Smooth muscle cell (in vitro differentiated cells): ENCODE data around the gene CMTM8. TPM values are rescaled to one million over a fixed set of nuclear protein-coding genes. Genes with fewer than 3 reads are reported as not detected.
"Not testable (repeated sequence)": the region's sequence is repeated elsewhere in the genome, so short reads cannot be mapped to it uniquely, and the experiment has no call there.

Source experiments
- DNase-seq: peaks from one replicate; lab custom pipeline; 2025; ENCODE audit not compliant: unreplicated experiment; lab: John Stamatoyannopoulos, UW
- H2AFZ ChIP-seq: fragments of 200-600 bp; sonication (generic); 2 replicates; pipeline ENCODE4 v1.6.0; 2016; ENCODE audit warnings: antibody characterized with exemption, low read depth, mild to moderate bottlenecking
- H3F3A ChIP-seq: fragments of 200-600 bp; sonication (generic); 2 replicates; pipeline ENCODE4 v1.6.0; 2017; ENCODE audit warnings: antibody characterized with exemption, low read depth
- H3K27ac ChIP-seq: fragments of 200-600 bp; sonication (generic); 2 replicates; pipeline ENCODE4 v1.5.1; 2016; ENCODE audit warnings: low read depth, mild to moderate bottlenecking
- H3K27me3 ChIP-seq: fragments of 200-600 bp; sonication (generic); 2 replicates; pipeline ENCODE4 v1.6.1; 2016; ENCODE audit warnings: low read depth, mild to moderate bottlenecking
- H3K36me3 ChIP-seq: fragments of 200-600 bp; sonication (generic); 2 replicates; pipeline ENCODE4 v1.5.1; 2016; ENCODE audit warnings: low read depth
- H3K4me1 ChIP-seq: fragments of 200-600 bp; sonication (generic); 2 replicates; pipeline ENCODE4 v1.5.1; 2016; ENCODE audit warnings: low read depth
- H3K4me2 ChIP-seq: fragments of 200-600 bp; sonication (generic); 2 replicates; pipeline ENCODE4 v1.6.0; 2016; ENCODE audit warnings: mild to moderate bottlenecking
- H3K4me3 ChIP-seq: fragments of 200-600 bp; sonication (generic); 2 replicates; pipeline ENCODE4 v1.5.1; 2016; ENCODE audit warnings: mild to moderate bottlenecking
- H3K79me2 ChIP-seq: fragments of 200-600 bp; sonication (generic); 2 replicates; pipeline ENCODE4 v1.6.0; 2016; ENCODE audit warnings: low read depth, mild to moderate bottlenecking
- H3K9ac ChIP-seq: fragments of 200-600 bp; sonication (generic); 2 replicates; pipeline ENCODE4 v1.6.0; 2016; ENCODE audit warnings: low read depth
- H3K9me3 ChIP-seq: fragments of 200-600 bp; sonication (generic); replicated peaks from 2 replicates; pipeline ENCODE4 v1.5.1; 2016; ENCODE audit warnings: low read depth
- H4K20me1 ChIP-seq: fragments of 200-600 bp; sonication (generic); 2 replicates; pipeline ENCODE4 v1.6.0; 2016; ENCODE audit warnings: low read depth
- WGBS: methylation state at CpG from one replicate; pipeline ENCODE4 v1.1.7; 2016; ENCODE audit warnings: low lambda C conversion rate; 5-methylcytosine and 5-hydroxymethylcytosine counted together
- polyA plus RNA-seq: library from polyadenylated mRNA; unstranded; fragments of >200 nt; fragmentation: Nextera tagmentation; extraction: Ambion mirVana; gene quantifications from 2 replicates; pipeline ENCODE4 v1.2.1, GENCODE V29; 2016
- total RNA-seq: library from RNA; depleted of rRNA; stranded (reverse); fragments of >200 nt; gene quantifications from 2 replicates; pipeline ENCODE4 v1.2.3, GENCODE V29; 2014
- TF ChIP-seq, protein P1 (sequence below): fragments of 200-600 bp; sonication (generic); IDR thresholded peaks from 2 replicates; pipeline ENCODE4 v1.5.1; 2017; ENCODE audit warnings: borderline replicate concordance, mild to moderate bottlenecking, antibody characterized with exemption; ENCODE audit not compliant: insufficient read depth, poor library complexity, severe bottlenecking

Gene CMTM8
- total RNA-seq (0.81 and 1.9 TPM in 2 replicates), polyA plus RNA-seq (1.1 and 1.9 TPM in 2 replicates)

DNA sequence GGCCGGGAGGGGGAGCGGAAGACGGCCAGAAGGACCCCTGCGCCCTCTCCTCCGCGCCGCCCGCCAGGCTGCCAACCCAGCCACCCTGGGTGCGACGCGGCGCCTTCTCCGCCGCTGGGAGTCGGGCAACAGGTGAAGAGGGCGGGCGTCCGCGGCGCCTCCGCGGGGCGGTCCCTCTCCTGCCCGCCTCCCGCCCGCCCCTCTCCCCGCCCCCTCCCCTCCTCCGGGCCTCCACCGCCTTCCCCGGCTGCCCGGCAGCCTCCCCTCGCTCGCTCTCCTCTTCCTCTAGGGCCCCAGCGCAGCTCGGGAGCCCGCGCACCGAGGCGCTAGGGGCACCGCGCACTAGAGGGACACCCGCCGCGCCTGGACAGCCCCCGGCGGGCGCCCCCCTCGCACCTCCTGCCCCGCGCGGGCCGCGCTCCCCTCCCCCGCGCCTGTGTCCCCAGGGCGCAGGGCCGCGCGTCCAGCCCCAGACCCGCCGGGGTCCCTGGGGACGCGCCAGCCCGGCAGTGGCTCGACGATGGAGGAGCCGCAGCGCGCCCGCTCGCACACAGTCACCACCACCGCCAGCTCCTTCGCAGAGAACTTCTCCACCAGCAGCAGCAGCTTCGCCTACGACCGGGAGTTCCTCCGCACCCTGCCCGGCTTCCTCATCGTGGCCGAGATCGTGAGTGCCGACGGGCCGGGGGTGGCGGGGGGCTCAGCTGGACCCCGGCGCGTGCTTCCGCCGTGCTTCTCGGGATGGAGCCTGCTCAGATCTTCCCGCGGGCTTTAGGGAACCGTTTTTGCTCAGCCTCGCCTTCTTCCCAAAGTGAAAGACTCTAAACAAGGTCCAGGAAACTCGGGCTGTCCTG lies at the start of gene CMTM8:
Gene CMTM8 (plus strand): TSS at position 228 of the 854 bp plus-strand sequence. CDS start 293 bp downstream, at position 521.
- H3K9ac ChIP-seq, result no peak within 1 kb of the TSS
- TF ChIP-seq, protein P1, sequence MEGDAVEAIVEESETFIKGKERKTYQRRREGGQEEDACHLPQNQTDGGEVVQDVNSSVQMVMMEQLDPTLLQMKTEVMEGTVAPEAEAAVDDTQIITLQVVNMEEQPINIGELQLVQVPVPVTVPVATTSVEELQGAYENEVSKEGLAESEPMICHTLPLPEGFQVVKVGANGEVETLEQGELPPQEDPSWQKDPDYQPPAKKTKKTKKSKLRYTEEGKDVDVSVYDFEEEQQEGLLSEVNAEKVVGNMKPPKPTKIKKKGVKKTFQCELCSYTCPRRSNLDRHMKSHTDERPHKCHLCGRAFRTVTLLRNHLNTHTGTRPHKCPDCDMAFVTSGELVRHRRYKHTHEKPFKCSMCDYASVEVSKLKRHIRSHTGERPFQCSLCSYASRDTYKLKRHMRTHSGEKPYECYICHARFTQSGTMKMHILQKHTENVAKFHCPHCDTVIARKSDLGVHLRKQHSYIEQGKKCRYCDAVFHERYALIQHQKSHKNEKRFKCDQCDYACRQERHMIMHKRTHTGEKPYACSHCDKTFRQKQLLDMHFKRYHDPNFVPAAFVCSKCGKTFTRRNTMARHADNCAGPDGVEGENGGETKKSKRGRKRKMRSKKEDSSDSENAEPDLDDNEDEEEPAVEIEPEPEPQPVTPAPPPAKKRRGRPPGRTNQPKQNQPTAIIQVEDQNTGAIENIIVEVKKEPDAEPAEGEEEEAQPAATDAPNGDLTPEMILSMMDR, result no peak
- H3K4me3 ChIP-seq, result peak within 1 kb of the TSS; percentile 76
- peak within 1 kb of the TSS; percentile 90 for H2AFZ ChIP-seq
- no peak within 1 kb of the TSS for H3K27ac ChIP-seq
- peak; percentile 10 for DNase-seq
- WGBS, result under 1% methylated on average over 56 of the region's 96 CpGs
- H3K9me3 ChIP-seq, result no peaks in the 10 kb centered on the region
- no peaks in the 10 kb centered on the region for H3F3A ChIP-seq
- no peaks in the 10 kb centered on the region for H3K36me3 ChIP-seq
- H3K27me3 ChIP-seq, result peaks cover 18% of the 10 kb centered on the region
- H3K4me1 ChIP-seq, result no peaks in the 10 kb centered on the region
- H3K4me2 ChIP-seq, result peak within 1 kb of the TSS; percentile 96
- H3K79me2 ChIP-seq, result no peaks in the 10 kb centered on the region
- no peaks in the 10 kb centered on the region for H4K20me1 ChIP-seq

GRCh38 chr3:32189693-32190092 lies 48.8 kb upstream of the CMTM8 start:
- Histone ChIP-seq H3K27ac (no peak overlapping the region), H3K27me3 (no peaks in the 10 kb centered on the region), H3K4me3 (no peak overlapping the region), H3K4me2 (no peak overlapping the region), H2AFZ (no peak overlapping the region), H3K36me3 (no peaks in the 10 kb centered on the region), H3K79me2 (no peaks in the 10 kb centered on the region), H4K20me1 (no peaks in the 10 kb centered on the region), H3K9me3 (no peaks in the 10 kb centered on the region), H3K9ac (no peak overlapping the region), H3F3A (no peaks in the 10 kb centered on the region), H3K4me1 (no peaks in the 10 kb centered on the region)
- TF ChIP-seq, protein P1, result no peak
- no peak for DNase-seq
- 75% methylated on average over 3 of the region's 3 CpGs for WGBS

GRCh38 chr3:32190556-32190955 lies 47.9 kb upstream of the CMTM8 start:
- H3K9me3 ChIP-seq, H3F3A ChIP-seq, DNase-seq, H2AFZ ChIP-seq, H3K4me3 ChIP-seq, H3K79me2 ChIP-seq, H3K9ac ChIP-seq, H3K27me3 ChIP-seq, H4K20me1 ChIP-seq, H3K27ac ChIP-seq, H3K4me1 ChIP-seq, H3K4me2 ChIP-seq, H3K36me3 ChIP-seq: not testable (repeated sequence)
- WGBS, result 96% methylated on average over 6 of the region's 6 CpGs

DNA sequence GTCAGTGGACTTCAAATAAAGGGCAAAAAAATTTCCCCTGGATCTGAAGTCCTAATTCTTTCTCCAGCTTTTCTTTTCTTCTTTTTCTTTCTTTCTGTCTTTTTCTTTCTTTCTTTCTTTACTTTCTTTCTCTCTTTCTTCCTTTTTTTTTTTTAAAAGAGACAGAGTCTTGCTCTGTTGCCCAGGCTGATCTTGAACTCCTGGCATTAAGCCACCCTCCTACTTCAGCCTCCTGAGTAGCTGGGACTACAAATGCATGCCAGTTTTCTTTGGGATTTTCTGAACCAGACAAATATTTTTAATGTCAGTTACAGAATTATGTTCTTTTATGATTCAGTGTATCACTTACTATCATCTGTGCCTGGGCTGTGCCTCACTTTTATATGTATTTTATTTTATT lies 45.4 kb upstream of the CMTM8 start:
- no peak overlapping the region for H3K27ac ChIP-seq
- H4K20me1 ChIP-seq, result no peaks in the 10 kb centered on the region
- no peaks in the 10 kb centered on the region for H3K36me3 ChIP-seq
- no peak overlapping the region for H2AFZ ChIP-seq
- no peak overlapping the region for H3K9ac ChIP-seq
- TF ChIP-seq, protein P1, result no peak
- H3K9me3 ChIP-seq, result no peaks in the 10 kb centered on the region
- DNase-seq, result no peak
- no peaks in the 10 kb centered on the region for H3K79me2 ChIP-seq
- H3K4me2 ChIP-seq, result no peak overlapping the region
- H3K4me3 ChIP-seq, result no peak overlapping the region
- no peaks in the 10 kb centered on the region for H3F3A ChIP-seq
- no peaks in the 10 kb centered on the region for H3K4me1 ChIP-seq
- H3K27me3 ChIP-seq, result no peaks in the 10 kb centered on the region
